HepG2 (cell line): ENCODE data around the gene NDC80. TPM values are rescaled to one million over a fixed set of nuclear protein-coding genes. Genes with fewer than 3 reads are reported as not detected.
A peak's percentile ranks its signal among the peaks of the same experiment; 100 is the strongest.

Experiments
- CHD2 ChIP-seq: IDR thresholded peaks from 2 replicates; pipeline ENCODE4 v1.6.1; 2011; ENCODE audit warnings: low read depth, low read length, improper control_type of control experiment
- FOXP1 ChIP-seq, 2 experiments: fragments of 450-650 bp in 1 of 2; IDR thresholded peaks; 2 replicates each; pipeline ENCODE4 v1.6.1; 2017 to 2018; ENCODE audit warnings: antibody characterized with exemption in 1 of 2
- MAFF ChIP-seq: IDR thresholded peaks from 2 replicates; pipeline ENCODE4 v1.6.1; 2011; ENCODE audit warnings: low read depth, low read length, improper control_type of control experiment
- MAZ ChIP-seq, 2 experiments: sonication (generic) in 1 of 2; formaldehyde crosslinking in 1 of 2; IDR thresholded peaks; 2 replicates each; pipeline versions ENCODE4 v1.5.0 to v1.6.1; 2012 to 2020; ENCODE audit warnings: low read depth in 2 of 2, mild to moderate bottlenecking in 2 of 2, borderline replicate concordance in 1 of 2, improper control_type of control experiment in 1 of 2, low read length in 1 of 2, missing genetic modification reagents in 1 of 2, moderate library complexity in 1 of 2
- MIXL1 ChIP-seq: IDR thresholded peaks from 2 replicates; pipeline ENCODE4 v1.6.1; 2016
- NRL ChIP-seq: sonication (generic); formaldehyde crosslinking; IDR thresholded peaks from 2 replicates; pipeline ENCODE4 v1.5.0; 2020; ENCODE audit warnings: missing genetic modification reagents, mild to moderate bottlenecking, moderate library complexity, borderline replicate concordance
- SIX4 ChIP-seq: sonication (generic); formaldehyde crosslinking; IDR thresholded peaks from 2 replicates; pipeline ENCODE4 v1.4.0; 2020; ENCODE audit warnings: missing genetic modification reagents
- SOX5 ChIP-seq: IDR thresholded peaks from 2 replicates; pipeline ENCODE4 v1.6.1; 2016; ENCODE audit warnings: borderline replicate concordance
- TBL1XR1 ChIP-seq: fragments of 150-350 bp; IDR thresholded peaks from 2 replicates; pipeline ENCODE4 v1.6.1; 2014; ENCODE audit warnings: borderline replicate concordance, low read length; ENCODE audit not compliant: partially characterized antibody
- TEAD2 ChIP-seq: sonication (generic); formaldehyde crosslinking; IDR thresholded peaks from 2 replicates; pipeline ENCODE4 v1.9.0; 2021; ENCODE audit warnings: missing genetic modification reagents
- ZKSCAN5 ChIP-seq: sonication (generic); formaldehyde crosslinking; IDR thresholded peaks from 2 replicates; pipeline ENCODE4 v1.5.1; 2020; ENCODE audit warnings: mild to moderate bottlenecking, missing genetic modification reagents
- ZNF709 ChIP-seq: sonication (generic); formaldehyde crosslinking; IDR thresholded peaks from 2 replicates; pipeline ENCODE4 v1.5.0; 2020; ENCODE audit warnings: mild to moderate bottlenecking, missing genetic modification reagents
- polyA plus RNA-seq, 8 experiments: library from polyadenylated mRNA; depleted of rRNA in 3 of 8; stranded (reverse) in 7 of 8; unstranded in 1 of 8; fragments of >200 nt; fragmentation: Illumina TruSeq in 4 of 8; extraction: Trizol in 4 of 8; gene quantifications; 2 replicates each; pipeline versions ENCODE4 v1.2.1 to v1.2.3, GENCODE V29; 2011 to 2016; ENCODE audit warnings: low read depth in 4 of 8, missing spikeins in 1 of 8, mixed read lengths in 1 of 8; ENCODE audit not compliant: insufficient read depth in 1 of 8
- total RNA-seq, 5 experiments: library from RNA; depleted of rRNA; stranded (reverse); fragments of >200 nt; fragmentation: Illumina TruSeq; extraction: Trizol; gene quantifications; 2 replicates each; pipeline ENCODE4 v1.2.3, GENCODE V29; 2016; ENCODE audit warnings: low read depth in 1 of 5
- TF ChIP-seq, protein P1 (sequence below): sonication (generic); formaldehyde crosslinking; conservative IDR thresholded peaks from 2 replicates; pipeline ENCODE4 v1.4.0; 2020; ENCODE audit warnings: missing genetic modification reagents
- TF ChIP-seq, protein P2 (sequence below): sonication (generic); formaldehyde crosslinking; IDR thresholded peaks from 2 replicates; pipeline ENCODE4 v1.5.0; 2020; ENCODE audit warnings: mild to moderate bottlenecking, low read depth, missing genetic modification reagents, borderline replicate concordance
- TF ChIP-seq, protein P3 (sequence below): sonication (generic); formaldehyde crosslinking; IDR thresholded peaks from 2 replicates; pipeline ENCODE4 v1.4.0; 2020; ENCODE audit warnings: missing genetic modification reagents
- TF ChIP-seq, protein P4 (sequence below): sonication (generic); formaldehyde crosslinking; IDR thresholded peaks from 2 replicates; pipeline ENCODE4 v1.4.0; 2020; ENCODE audit warnings: missing genetic modification reagents
- TF ChIP-seq, protein P5 (sequence below): IDR thresholded peaks from 2 replicates; pipeline ENCODE4 v1.6.1; 2016; ENCODE audit warnings: mild to moderate bottlenecking
- TF ChIP-seq, protein P6 (sequence below): sonication (generic); formaldehyde crosslinking; IDR thresholded peaks from 2 replicates; pipeline ENCODE4 v1.4.0; 2020; ENCODE audit warnings: missing genetic modification reagents, mild to moderate bottlenecking, borderline replicate concordance

Gene NDC80
- total and polyA plus RNA-seq, 2 of the 13 experiments (the other 11 are each of a cell fraction or from before 2014, with no cell fraction given), result 9.6 to 33.0 TPM

DNA sequence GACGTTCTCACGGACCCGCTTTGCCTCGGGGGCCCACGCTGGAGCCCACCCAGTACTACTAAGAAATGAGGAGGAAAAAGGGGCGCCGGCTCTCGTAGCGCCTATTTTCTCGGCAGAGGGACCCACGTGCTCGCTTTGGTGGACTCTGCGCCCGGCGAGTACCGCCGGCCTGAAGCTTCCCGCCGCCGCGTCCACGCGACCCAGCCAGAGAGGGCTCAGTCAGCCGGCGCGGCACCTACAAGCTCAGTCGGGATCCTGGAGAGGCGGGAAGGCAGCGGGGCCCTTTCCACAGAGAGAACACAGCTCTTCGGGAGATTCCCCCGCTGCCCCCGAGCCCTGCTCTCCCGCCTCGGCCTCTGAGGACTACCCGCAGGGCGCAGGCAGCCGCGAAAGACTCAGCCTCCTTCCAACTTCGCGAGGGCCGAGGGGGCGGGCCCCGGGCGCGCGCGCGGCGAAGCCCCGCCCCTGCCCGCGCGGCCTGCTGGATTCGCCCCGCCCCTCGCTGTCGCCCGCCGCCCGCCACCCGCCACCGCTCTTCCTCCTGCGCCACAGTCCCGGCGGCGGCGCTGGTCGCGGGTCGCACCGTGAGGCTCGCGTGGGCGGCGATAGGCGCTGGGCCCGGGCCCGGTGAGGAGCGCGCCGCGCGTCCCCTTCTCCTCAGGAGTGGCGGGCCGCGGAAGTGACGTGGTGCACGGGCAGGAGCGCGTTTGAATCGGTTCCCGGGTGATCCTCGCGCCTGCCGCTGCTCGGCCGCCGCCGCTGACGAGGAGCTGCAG lies 84.0 kb downstream of the NDC80 start, which contains the start of gene SMCHD1 (continued):
- TF ChIP-seq, protein P1, sequence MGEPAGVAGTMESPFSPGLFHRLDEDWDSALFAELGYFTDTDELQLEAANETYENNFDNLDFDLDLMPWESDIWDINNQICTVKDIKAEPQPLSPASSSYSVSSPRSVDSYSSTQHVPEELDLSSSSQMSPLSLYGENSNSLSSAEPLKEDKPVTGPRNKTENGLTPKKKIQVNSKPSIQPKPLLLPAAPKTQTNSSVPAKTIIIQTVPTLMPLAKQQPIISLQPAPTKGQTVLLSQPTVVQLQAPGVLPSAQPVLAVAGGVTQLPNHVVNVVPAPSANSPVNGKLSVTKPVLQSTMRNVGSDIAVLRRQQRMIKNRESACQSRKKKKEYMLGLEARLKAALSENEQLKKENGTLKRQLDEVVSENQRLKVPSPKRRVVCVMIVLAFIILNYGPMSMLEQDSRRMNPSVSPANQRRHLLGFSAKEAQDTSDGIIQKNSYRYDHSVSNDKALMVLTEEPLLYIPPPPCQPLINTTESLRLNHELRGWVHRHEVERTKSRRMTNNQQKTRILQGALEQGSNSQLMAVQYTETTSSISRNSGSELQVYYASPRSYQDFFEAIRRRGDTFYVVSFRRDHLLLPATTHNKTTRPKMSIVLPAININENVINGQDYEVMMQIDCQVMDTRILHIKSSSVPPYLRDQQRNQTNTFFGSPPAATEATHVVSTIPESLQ (CRISPR knock-in tag), result no peak
- TF ChIP-seq ZNF709 (peak; percentile 78; the same call in 1 of the 2 replicates), ZKSCAN5 (CRISPR knock-in tag) (no peak), FOXP1 (IDR thresholded peaks at IDR 0.05) (no peak), FOXP1 (CRISPR knock-in tag; IDR thresholded peaks at IDR 0.05) (no peak), MAZ (IDR thresholded peaks at IDR 0.05; ENCODE audit: borderline replicate concordance, low read depth, low read length) (no peak; the same call in 1 of the 2 replicates), MAZ (CRISPR knock-in tag; IDR thresholded peaks at IDR 0.05; ENCODE audit: low read depth) (peak; percentile 95), SOX5 (CRISPR knock-in tag) (no peak), TBL1XR1 (no peak), TEAD2 (CRISPR knock-in tag) (no peak; the same call in 1 of the 2 replicates), CHD2 (no peak), MIXL1 (CRISPR knock-in tag) (no peak), MAFF (no peak), NRL (CRISPR knock-in tag) (peak; percentile 53; the same call in 1 of the 2 replicates), SIX4 (no peak)
- TF ChIP-seq, protein P2, sequence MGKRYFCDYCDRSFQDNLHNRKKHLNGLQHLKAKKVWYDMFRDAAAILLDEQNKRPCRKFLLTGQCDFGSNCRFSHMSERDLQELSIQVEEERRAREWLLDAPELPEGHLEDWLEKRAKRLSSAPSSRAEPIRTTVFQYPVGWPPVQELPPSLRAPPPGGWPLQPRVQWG, result no peak
- TF ChIP-seq, protein P3, sequence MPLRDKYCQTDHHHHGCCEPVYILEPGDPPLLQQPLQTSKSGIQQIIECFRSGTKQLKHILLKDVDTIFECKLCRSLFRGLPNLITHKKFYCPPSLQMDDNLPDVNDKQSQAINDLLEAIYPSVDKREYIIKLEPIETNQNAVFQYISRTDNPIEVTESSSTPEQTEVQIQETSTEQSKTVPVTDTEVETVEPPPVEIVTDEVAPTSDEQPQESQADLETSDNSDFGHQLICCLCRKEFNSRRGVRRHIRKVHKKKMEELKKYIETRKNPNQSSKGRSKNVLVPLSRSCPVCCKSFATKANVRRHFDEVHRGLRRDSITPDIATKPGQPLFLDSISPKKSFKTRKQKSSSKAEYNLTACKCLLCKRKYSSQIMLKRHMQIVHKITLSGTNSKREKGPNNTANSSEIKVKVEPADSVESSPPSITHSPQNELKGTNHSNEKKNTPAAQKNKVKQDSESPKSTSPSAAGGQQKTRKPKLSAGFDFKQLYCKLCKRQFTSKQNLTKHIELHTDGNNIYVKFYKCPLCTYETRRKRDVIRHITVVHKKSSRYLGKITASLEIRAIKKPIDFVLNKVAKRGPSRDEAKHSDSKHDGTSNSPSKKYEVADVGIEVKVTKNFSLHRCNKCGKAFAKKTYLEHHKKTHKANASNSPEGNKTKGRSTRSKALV (CRISPR knock-in tag), result peak; percentile 85
- TF ChIP-seq, protein P4, sequence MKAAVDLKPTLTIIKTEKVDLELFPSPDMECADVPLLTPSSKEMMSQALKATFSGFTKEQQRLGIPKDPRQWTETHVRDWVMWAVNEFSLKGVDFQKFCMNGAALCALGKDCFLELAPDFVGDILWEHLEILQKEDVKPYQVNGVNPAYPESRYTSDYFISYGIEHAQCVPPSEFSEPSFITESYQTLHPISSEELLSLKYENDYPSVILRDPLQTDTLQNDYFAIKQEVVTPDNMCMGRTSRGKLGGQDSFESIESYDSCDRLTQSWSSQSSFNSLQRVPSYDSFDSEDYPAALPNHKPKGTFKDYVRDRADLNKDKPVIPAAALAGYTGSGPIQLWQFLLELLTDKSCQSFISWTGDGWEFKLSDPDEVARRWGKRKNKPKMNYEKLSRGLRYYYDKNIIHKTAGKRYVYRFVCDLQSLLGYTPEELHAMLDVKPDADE (CRISPR knock-in tag), result 0 out of 2 replicates have a peak, but pooled peaks have one; percentile 77
- TF ChIP-seq, protein P5, sequence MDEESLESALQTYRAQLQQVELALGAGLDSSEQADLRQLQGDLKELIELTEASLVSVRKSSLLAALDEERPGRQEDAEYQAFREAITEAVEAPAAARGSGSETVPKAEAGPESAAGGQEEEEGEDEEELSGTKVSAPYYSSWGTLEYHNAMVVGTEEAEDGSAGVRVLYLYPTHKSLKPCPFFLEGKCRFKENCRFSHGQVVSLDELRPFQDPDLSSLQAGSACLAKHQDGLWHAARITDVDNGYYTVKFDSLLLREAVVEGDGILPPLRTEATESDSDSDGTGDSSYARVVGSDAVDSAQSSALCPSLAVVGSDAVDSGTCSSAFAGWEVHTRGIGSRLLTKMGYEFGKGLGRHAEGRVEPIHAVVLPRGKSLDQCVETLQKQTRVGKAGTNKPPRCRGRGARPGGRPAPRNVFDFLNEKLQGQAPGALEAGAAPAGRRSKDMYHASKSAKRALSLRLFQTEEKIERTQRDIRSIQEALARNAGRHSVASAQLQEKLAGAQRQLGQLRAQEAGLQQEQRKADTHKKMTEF, result peak; percentile 81; the same call in 1 of the 2 replicates
- TF ChIP-seq, protein P6, sequence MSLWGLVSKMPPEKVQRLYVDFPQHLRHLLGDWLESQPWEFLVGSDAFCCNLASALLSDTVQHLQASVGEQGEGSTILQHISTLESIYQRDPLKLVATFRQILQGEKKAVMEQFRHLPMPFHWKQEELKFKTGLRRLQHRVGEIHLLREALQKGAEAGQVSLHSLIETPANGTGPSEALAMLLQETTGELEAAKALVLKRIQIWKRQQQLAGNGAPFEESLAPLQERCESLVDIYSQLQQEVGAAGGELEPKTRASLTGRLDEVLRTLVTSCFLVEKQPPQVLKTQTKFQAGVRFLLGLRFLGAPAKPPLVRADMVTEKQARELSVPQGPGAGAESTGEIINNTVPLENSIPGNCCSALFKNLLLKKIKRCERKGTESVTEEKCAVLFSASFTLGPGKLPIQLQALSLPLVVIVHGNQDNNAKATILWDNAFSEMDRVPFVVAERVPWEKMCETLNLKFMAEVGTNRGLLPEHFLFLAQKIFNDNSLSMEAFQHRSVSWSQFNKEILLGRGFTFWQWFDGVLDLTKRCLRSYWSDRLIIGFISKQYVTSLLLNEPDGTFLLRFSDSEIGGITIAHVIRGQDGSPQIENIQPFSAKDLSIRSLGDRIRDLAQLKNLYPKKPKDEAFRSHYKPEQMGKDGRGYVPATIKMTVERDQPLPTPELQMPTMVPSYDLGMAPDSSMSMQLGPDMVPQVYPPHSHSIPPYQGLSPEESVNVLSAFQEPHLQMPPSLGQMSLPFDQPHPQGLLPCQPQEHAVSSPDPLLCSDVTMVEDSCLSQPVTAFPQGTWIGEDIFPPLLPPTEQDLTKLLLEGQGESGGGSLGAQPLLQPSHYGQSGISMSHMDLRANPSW, result no peak
